Bronchial epithelial cell (primary cell): ENCODE data around the gene ZDHHC19. TPM values are rescaled to one million over a fixed set of nuclear protein-coding genes. Genes with fewer than 3 reads are reported as not detected.
"Not testable (repeated sequence)": the region's sequence is repeated elsewhere in the genome, so short reads cannot be mapped to it uniquely, and the experiment has no call there.

Experiments used
- DNase-seq: peaks from one replicate; pipeline ENCODE4 v3.0.0-alpha.2; 2010; ENCODE audit warnings: low read depth
- FAIRE-seq: peaks from 2 replicates; lab custom pipeline; 2011; peaks lifted over from hg19 to GRCh38; lab: Jason Lieb, UNC
- H3K27me3 ChIP-seq: 2 replicates; pipeline ENCODE4 v1.5.1; 2011; ENCODE audit warnings: low read length; ENCODE audit not compliant: control insufficient read depth, insufficient read depth
- H3K36me3 ChIP-seq: 2 replicates; pipeline ENCODE4 v1.5.1; 2011; ENCODE audit warnings: low read length; ENCODE audit not compliant: control insufficient read depth, insufficient read depth
- H3K4me3 ChIP-seq: 2 replicates; pipeline ENCODE4 v1.5.1; 2011; ENCODE audit warnings: mild to moderate bottlenecking, low read depth, low read length, control low read depth
- CTCF ChIP-seq: IDR thresholded peaks from 2 replicates; pipeline ENCODE4 v1.5.1; 2011; ENCODE audit warnings: mild to moderate bottlenecking, moderate library complexity, low read length, control low read depth, inconsistent platforms; ENCODE audit not compliant: insufficient read depth, severe bottlenecking
- total RNA-seq: library from RNA; depleted of rRNA; stranded (reverse); fragments of >200 nt; gene quantifications from 2 replicates; pipeline ENCODE4 v1.2.1, GENCODE V29; 2014

The ZDHHC19 gene
- total RNA-seq, 1 donor from 2014 or later, result not detected

- FAIRE-seq (no peak), DNase-seq (peak; percentile 48)
- no peak for TF ChIP-seq CTCF
- Histone ChIP-seq H3K4me3 (no peak overlapping the region), H3K36me3 (peaks cover 17% of the 10 kb centered on the region), H3K27me3 (no peaks in the 10 kb centered on the region)
These were observed 35.6 kb upstream of the ZDHHC19 start for GRCh38 chr3:196246612-196247308.

GRCh38 chr3:196244166-196244565 is 33.0 kb upstream of the ZDHHC19 start:
- DNase-seq, H3K27me3 ChIP-seq, FAIRE-seq, H3K4me3 ChIP-seq: not testable (repeated sequence)
- H3K36me3 ChIP-seq, result peaks cover 24% of the 10 kb centered on the region

GRCh38 chr3:196241704-196242103 is 30.5 kb upstream of the ZDHHC19 start:
- no peaks in the 10 kb centered on the region for H3K27me3 ChIP-seq
- no peak overlapping the region for H3K4me3 ChIP-seq
- FAIRE-seq (peak; percentile 13), DNase-seq (no peak)
- no peak for TF ChIP-seq CTCF
- peaks cover 20% of the 10 kb centered on the region for H3K36me3 ChIP-seq

GRCh38 chr3:196240424-196240823 is 29.2 kb upstream of the ZDHHC19 start:
- Histone ChIP-seq H3K36me3 (peaks cover 17% of the 10 kb centered on the region), H3K27me3 (no peaks in the 10 kb centered on the region), H3K4me3 (no peak overlapping the region)
- TF ChIP-seq CTCF, result no peak
- FAIRE-seq, result no peak
- no peak for DNase-seq

GRCh38 chr3:196238612-196239560 is 27.7 kb upstream of the ZDHHC19 start:
- DNase-seq (no peak), FAIRE-seq (no peak)
- H3K4me3 ChIP-seq, result no peak overlapping the region
- peaks cover 17% of the 10 kb centered on the region for H3K36me3 ChIP-seq
- no peaks in the 10 kb centered on the region for H3K27me3 ChIP-seq
- no peak for TF ChIP-seq CTCF

GRCh38 chr3:196237203-196237602 is 26.0 kb upstream of the ZDHHC19 start:
- FAIRE-seq (no peak), DNase-seq (no peak)
- Histone ChIP-seq H3K36me3 (peaks cover 13% of the 10 kb centered on the region), H3K4me3 (no peak overlapping the region), H3K27me3 (no peaks in the 10 kb centered on the region)
- no peak for TF ChIP-seq CTCF
